ENCODE measurements around the gene TTC27.

DNA sequence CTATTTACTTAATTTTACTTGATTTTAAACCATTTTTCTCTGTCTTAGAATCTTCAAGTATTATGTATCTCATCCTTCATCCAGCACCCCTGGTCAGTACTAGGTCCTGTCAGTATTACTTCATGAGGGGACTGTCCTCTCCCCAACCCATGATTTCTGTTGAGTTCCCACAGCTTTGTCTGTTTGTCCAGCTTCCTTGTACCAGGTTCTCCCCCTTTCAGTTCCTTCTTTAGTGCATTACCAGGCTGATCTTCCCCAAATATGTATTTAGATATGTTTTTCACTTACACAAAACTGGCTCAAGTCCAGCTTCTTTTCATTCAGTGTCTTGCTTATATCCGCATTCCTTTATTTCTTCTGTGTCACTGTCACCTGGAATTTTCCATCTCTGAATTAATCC lies 13.8 kb upstream of the TTC27 start:
- TF ChIP-seq, protein P1, sequence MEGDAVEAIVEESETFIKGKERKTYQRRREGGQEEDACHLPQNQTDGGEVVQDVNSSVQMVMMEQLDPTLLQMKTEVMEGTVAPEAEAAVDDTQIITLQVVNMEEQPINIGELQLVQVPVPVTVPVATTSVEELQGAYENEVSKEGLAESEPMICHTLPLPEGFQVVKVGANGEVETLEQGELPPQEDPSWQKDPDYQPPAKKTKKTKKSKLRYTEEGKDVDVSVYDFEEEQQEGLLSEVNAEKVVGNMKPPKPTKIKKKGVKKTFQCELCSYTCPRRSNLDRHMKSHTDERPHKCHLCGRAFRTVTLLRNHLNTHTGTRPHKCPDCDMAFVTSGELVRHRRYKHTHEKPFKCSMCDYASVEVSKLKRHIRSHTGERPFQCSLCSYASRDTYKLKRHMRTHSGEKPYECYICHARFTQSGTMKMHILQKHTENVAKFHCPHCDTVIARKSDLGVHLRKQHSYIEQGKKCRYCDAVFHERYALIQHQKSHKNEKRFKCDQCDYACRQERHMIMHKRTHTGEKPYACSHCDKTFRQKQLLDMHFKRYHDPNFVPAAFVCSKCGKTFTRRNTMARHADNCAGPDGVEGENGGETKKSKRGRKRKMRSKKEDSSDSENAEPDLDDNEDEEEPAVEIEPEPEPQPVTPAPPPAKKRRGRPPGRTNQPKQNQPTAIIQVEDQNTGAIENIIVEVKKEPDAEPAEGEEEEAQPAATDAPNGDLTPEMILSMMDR (IDR thresholded peaks at IDR 0.05): no peak
- no peak for TF ChIP-seq POLR2A (IDR thresholded peaks at IDR 0.05)
- no peak for TF ChIP-seq EP300 (IDR thresholded peaks at IDR 0.05; ENCODE audit: low read depth)
